HCT116 (cell line): ENCODE measurements around the gene ADGRL3.

ENCODE experiments used
- ATF3 ChIP-seq: IDR thresholded peaks from 2 replicates; pipeline ENCODE4 v1.6.1; 2012
- CTCF ChIP-seq, 3 experiments: fragments of 200-600 bp in 1 of 3; sonication (generic) in 1 of 3; IDR thresholded peaks in 2 of 3; conservative IDR thresholded peaks in 1 of 3; 2 replicates each; pipeline ENCODE4 v1.5.1; 2012 to 2017; ENCODE audit warnings: low read depth in 2 of 3, low read length in 2 of 3, antibody characterized with exemption in 1 of 3, borderline replicate concordance in 1 of 3, control low read depth in 1 of 3, mild to moderate bottlenecking in 1 of 3, mixed read lengths in 1 of 3, mixed run types in 1 of 3, moderate library complexity in 1 of 3; ENCODE audit not compliant: insufficient read depth in 1 of 3
- ELF1 ChIP-seq: IDR thresholded peaks from 2 replicates; pipeline ENCODE4 v1.6.1; 2012; ENCODE audit warnings: low read depth, borderline replicate concordance
- EZH2 ChIP-seq: fragments of 200-600 bp; sonication (generic); IDR thresholded peaks from 2 replicates; pipeline ENCODE4 v1.6.1; 2017; ENCODE audit warnings: antibody characterized with exemption, mixed run types
- EZH2phosphoT487 ChIP-seq: fragments of 200-600 bp; IDR thresholded peaks from 2 replicates; pipeline ENCODE4 v1.6.1; 2018; ENCODE audit warnings: antibody characterized with exemption, borderline replicate concordance
- JUND ChIP-seq: IDR thresholded peaks from 2 replicates; pipeline ENCODE4 v1.6.1; 2012
- MAX ChIP-seq: IDR thresholded peaks from 2 replicates; pipeline ENCODE4 v1.6.1; 2012
- POLR2A ChIP-seq: IDR thresholded peaks from 2 replicates; pipeline ENCODE4 v1.7.0; 2011; ENCODE audit warnings: borderline replicate concordance; ENCODE audit not compliant: insufficient read depth, insufficient read length; ENCODE audit errors: extremely low read depth
- POLR2AphosphoS5 ChIP-seq: IDR thresholded peaks from 2 replicates; pipeline ENCODE4 v1.6.1; 2011; ENCODE audit warnings: mild to moderate bottlenecking, low read depth, low read length, moderate library complexity
- RAD21 ChIP-seq: IDR thresholded peaks from 2 replicates; pipeline ENCODE4 v1.6.1; 2012; ENCODE audit warnings: low read depth, mild to moderate bottlenecking
- REST ChIP-seq: IDR thresholded peaks from 2 replicates; pipeline ENCODE4 v1.6.1; 2012; ENCODE audit warnings: low read depth
- SP1 ChIP-seq: IDR thresholded peaks from 2 replicates; pipeline ENCODE4 v1.6.1; 2012; ENCODE audit warnings: low read depth
- SRF ChIP-seq: IDR thresholded peaks from 2 replicates; pipeline ENCODE4 v1.6.1; 2012; ENCODE audit warnings: low read depth
- YY1 ChIP-seq: IDR thresholded peaks from 2 replicates; pipeline ENCODE4 v1.6.1; 2011; ENCODE audit warnings: low read length, low read depth, moderate library complexity, mild to moderate bottlenecking; ENCODE audit not compliant: insufficient replicate concordance; ENCODE audit errors: extremely low read depth

- TF ChIP-seq CTCF (IDR thresholded peaks at IDR 0.05 in 2 of 3, conservative IDR thresholded peaks at IDR 0.05 in 1 of 3; ENCODE audit: borderline replicate concordance in 1 of 3, insufficient read depth in 1 of 3, low read depth in 2 of 3, low read length in 2 of 3) (no peak), MAX (no peak), YY1 (no peak), EZH2 (no peak), JUND (no peak), SRF (no peak), POLR2A (no peak), POLR2AphosphoS5 (no peak), EZH2phosphoT487 (no peak), SP1 (no peak), REST (no peak), RAD21 (no peak), ATF3 (no peak), ELF1 (no peak)
These were observed 612.0 kb downstream of the ADGRL3 start for GRCh38 chr4:61812171-61812570.
